CD1c-positive myeloid dendritic cell (primary cell): ENCODE measurements around the gene TM7SF2.
"Not testable (repeated sequence)": the region's sequence is repeated elsewhere in the genome, so short reads cannot be mapped to it uniquely, and the experiment has no call there.

Experiments used
- DNase-seq: peaks from one replicate; pipeline ENCODE4 v3.0.0-alpha.2; 2016; ENCODE audit errors: extremely low spot score

TM7SF2 gene

GRCh38 chr11:65130631-65131416, 19.2 kb downstream of the TM7SF2 start:
- DNase-seq: no peak

- no peak for DNase-seq
These were observed 19.7 kb downstream of the TM7SF2 start for GRCh38 chr11:65131417-65131776.

- DNase-seq: no peak
These were observed 20.2 kb downstream of the TM7SF2 start for GRCh38 chr11:65131895-65132237.

- no peak for DNase-seq
These were observed 20.7 kb downstream of the TM7SF2 start for GRCh38 chr11:65132238-65132987.

- DNase-seq: peak; percentile 59
These were observed 21.5 kb downstream of the TM7SF2 start for GRCh38 chr11:65132988-65133700.

GRCh38 chr11:65133724-65134123, 22.1 kb downstream of the TM7SF2 start:
- no peak for DNase-seq

- peak; percentile 96 for DNase-seq
These were observed 22.7 kb downstream of the TM7SF2 start, which contains the start of gene SYVN1 for GRCh38 chr11:65134240-65134951. Gene SYVN1, minus strand, starts transcription at chr11:65134519. Its CDS starts 918 bp downstream, at chr11:65133601.

- DNase-seq: peak; percentile 95
These were observed 23.4 kb downstream of the TM7SF2 start for GRCh38 chr11:65134952-65135632.

GRCh38 chr11:65135633-65136145, 24.0 kb downstream of the TM7SF2 start:
- DNase-seq: no peak

- DNase-seq: no peak
These were observed 24.9 kb downstream of the TM7SF2 start for GRCh38 chr11:65136515-65137096.

GRCh38 chr11:65141896-65142494, 30.3 kb downstream of the TM7SF2 start:
- DNase-seq: no peak

GRCh38 chr11:65147352-65148075, 35.8 kb downstream of the TM7SF2 start:
- no peak for DNase-seq

- no peak for DNase-seq
These were observed 37.0 kb downstream of the TM7SF2 start for GRCh38 chr11:65148657-65149056.

GRCh38 chr11:65150131-65150508, 38.4 kb downstream of the TM7SF2 start:
- DNase-seq: not testable (repeated sequence)

- DNase-seq: peak; percentile 97
These were observed 39.0 kb downstream of the TM7SF2 start for GRCh38 chr11:65150509-65151299.

- peak; percentile 43 for DNase-seq
These were observed 39.7 kb downstream of the TM7SF2 start for GRCh38 chr11:65151331-65151899.

- DNase-seq: peak; percentile 61
These were observed 40.5 kb downstream of the TM7SF2 start for GRCh38 chr11:65152122-65152521.

GRCh38 chr11:65156256-65156655, 44.6 kb downstream of the TM7SF2 start:
- DNase-seq: peak; percentile 17
